ENCODE results near the gene SLC66A2.
"Not testable (repeated sequence)": the region's sequence is repeated elsewhere in the genome, so short reads cannot be mapped to it uniquely, and the experiment has no call there.

The SLC66A2 gene

GRCh38 chr18:79868168-79868784 is 83.2 kb downstream of the SLC66A2 start:
- Histone ChIP-seq H4K20me1 (ENCODE audit: insufficient read depth, low read length, poor library complexity, severe bottlenecking) (no peaks in the 10 kb centered on the region), H3K4me1 (ENCODE audit: insufficient read depth, low read length, poor library complexity, severe bottlenecking) (no peaks in the 10 kb centered on the region), H3K4me3 (ENCODE audit: low read length, poor library complexity, severe bottlenecking) (no peak overlapping the region), H3K4me2 (ENCODE audit: low read depth, low read length, poor library complexity, severe bottlenecking) (no peak overlapping the region), H3K36me3 (ENCODE audit: insufficient read depth, low read length) (no peaks in the 10 kb centered on the region), H3K79me2 (ENCODE audit: insufficient read depth, low read length) (no peaks in the 10 kb centered on the region), H3K9ac (ENCODE audit: low read depth, low read length, poor library complexity, severe bottlenecking) (no peak overlapping the region), H3F3A (ENCODE audit: low read depth) (no peaks in the 10 kb centered on the region), H3K27me3 (ENCODE audit: insufficient read depth, low read length, poor library complexity, severe bottlenecking) (no peaks in the 10 kb centered on the region), H2AFZ (ENCODE audit: low read length) (no peak overlapping the region), H3K9me2 (replicated peaks; ENCODE audit: low read depth, low read length) (no peaks in the 10 kb centered on the region), H3K9me3 (ENCODE audit: insufficient read depth, low read depth, low read length) (peaks cover 14% of the 10 kb centered on the region; the same call in 1 of the 2 replicates)
- TF ChIP-seq CTCF (conservative IDR thresholded peaks at IDR 0.05; ENCODE audit: low read length) (no peak), EZH2phosphoT487 (IDR thresholded peaks at IDR 0.05; ENCODE audit: borderline replicate concordance) (no peak)

GRCh38 chr18:79867666-79868065 is 83.8 kb downstream of the SLC66A2 start:
- H3K4me2 ChIP-seq (ENCODE audit: low read depth, low read length, poor library complexity, severe bottlenecking) = no peak overlapping the region
- no peak overlapping the region for H2AFZ ChIP-seq (ENCODE audit: low read length)

GRCh38 chr18:79866889-79867574 is 84.4 kb downstream of the SLC66A2 start:
- no peaks in the 10 kb centered on the region for H3K9me2 ChIP-seq (replicated peaks; ENCODE audit: low read depth, low read length)
- no peaks in the 10 kb centered on the region for H3K36me3 ChIP-seq (ENCODE audit: insufficient read depth, low read length)
- no peak overlapping the region for H3K4me3 ChIP-seq (ENCODE audit: low read length, poor library complexity, severe bottlenecking)
- no peaks in the 10 kb centered on the region for H3K4me1 ChIP-seq (ENCODE audit: insufficient read depth, low read length, poor library complexity, severe bottlenecking)
- H4K20me1 ChIP-seq (ENCODE audit: insufficient read depth, low read length, poor library complexity, severe bottlenecking) = no peaks in the 10 kb centered on the region
- TF ChIP-seq EZH2phosphoT487 (IDR thresholded peaks at IDR 0.05; ENCODE audit: borderline replicate concordance) = no peak
- no peak for TF ChIP-seq CTCF (conservative IDR thresholded peaks at IDR 0.05; ENCODE audit: low read length)
- no peak overlapping the region for H2AFZ ChIP-seq (ENCODE audit: low read length)
- H3K79me2 ChIP-seq (ENCODE audit: insufficient read depth, low read length) = no peaks in the 10 kb centered on the region
- H3K27me3 ChIP-seq (ENCODE audit: insufficient read depth, low read length, poor library complexity, severe bottlenecking) = no peaks in the 10 kb centered on the region
- H3K9ac ChIP-seq (ENCODE audit: low read depth, low read length, poor library complexity, severe bottlenecking) = no peak overlapping the region
- no peaks in the 10 kb centered on the region for H3F3A ChIP-seq (ENCODE audit: low read depth)
- H3K9me3 ChIP-seq (ENCODE audit: insufficient read depth, low read depth, low read length) = peaks cover 25% of the 10 kb centered on the region; the same call in 1 of the 2 replicates
- no peak overlapping the region for H3K4me2 ChIP-seq (ENCODE audit: low read depth, low read length, poor library complexity, severe bottlenecking)

More at GRCh38 chr18:79867666-79868065, 83.8 kb downstream of the SLC66A2 start:
- H3F3A ChIP-seq (ENCODE audit: low read depth) = no peaks in the 10 kb centered on the region
- no peaks in the 10 kb centered on the region for H3K4me1 ChIP-seq (ENCODE audit: insufficient read depth, low read length, poor library complexity, severe bottlenecking)
- H3K36me3 ChIP-seq (ENCODE audit: insufficient read depth, low read length) = no peaks in the 10 kb centered on the region
- no peaks in the 10 kb centered on the region for H3K9me2 ChIP-seq (replicated peaks; ENCODE audit: low read depth, low read length)
- H3K27me3 ChIP-seq (ENCODE audit: insufficient read depth, low read length, poor library complexity, severe bottlenecking) = no peaks in the 10 kb centered on the region
- H4K20me1 ChIP-seq (ENCODE audit: insufficient read depth, low read length, poor library complexity, severe bottlenecking) = no peaks in the 10 kb centered on the region
- H3K9ac ChIP-seq (ENCODE audit: low read depth, low read length, poor library complexity, severe bottlenecking) = no peak overlapping the region
- no peaks in the 10 kb centered on the region for H3K79me2 ChIP-seq (ENCODE audit: insufficient read depth, low read length)
- H3K4me3 ChIP-seq (ENCODE audit: low read length, poor library complexity, severe bottlenecking) = no peak overlapping the region
- H3K9me3 ChIP-seq (ENCODE audit: insufficient read depth, low read depth, low read length) = peaks cover 18% of the 10 kb centered on the region; the same call in 1 of the 2 replicates
- TF ChIP-seq CTCF (conservative IDR thresholded peaks at IDR 0.05; ENCODE audit: low read length) (no peak), EZH2phosphoT487 (IDR thresholded peaks at IDR 0.05; ENCODE audit: borderline replicate concordance) (no peak)

GRCh38 chr18:79865951-79866350 is 85.5 kb downstream of the SLC66A2 start:
- H3K9ac ChIP-seq (ENCODE audit: low read depth, low read length, poor library complexity, severe bottlenecking); H2AFZ ChIP-seq (ENCODE audit: low read length); H3K27me3 ChIP-seq (ENCODE audit: insufficient read depth, low read length, poor library complexity, severe bottlenecking); H3K4me1 ChIP-seq (ENCODE audit: insufficient read depth, low read length, poor library complexity, severe bottlenecking); H3K9me2 ChIP-seq (replicated peaks; ENCODE audit: low read depth, low read length); H3K4me2 ChIP-seq (ENCODE audit: low read depth, low read length, poor library complexity, severe bottlenecking); H4K20me1 ChIP-seq (ENCODE audit: insufficient read depth, low read length, poor library complexity, severe bottlenecking); H3K36me3 ChIP-seq (ENCODE audit: insufficient read depth, low read length); H3F3A ChIP-seq (ENCODE audit: low read depth); H3K4me3 ChIP-seq (ENCODE audit: low read length, poor library complexity, severe bottlenecking); H3K79me2 ChIP-seq (ENCODE audit: insufficient read depth, low read length): not testable (repeated sequence)
- peaks cover 25% of the 10 kb centered on the region; the same call in 1 of the 2 replicates for H3K9me3 ChIP-seq (ENCODE audit: insufficient read depth, low read depth, low read length)

GRCh38 chr18:79864955-79865354 is 86.5 kb downstream of the SLC66A2 start:
- not testable (repeated sequence) for H3K79me2 ChIP-seq (ENCODE audit: insufficient read depth, low read length); H3K27me3 ChIP-seq (ENCODE audit: insufficient read depth, low read length, poor library complexity, severe bottlenecking); H3F3A ChIP-seq (ENCODE audit: low read depth); H2AFZ ChIP-seq (ENCODE audit: low read length); H4K20me1 ChIP-seq (ENCODE audit: insufficient read depth, low read length, poor library complexity, severe bottlenecking); H3K9ac ChIP-seq (ENCODE audit: low read depth, low read length, poor library complexity, severe bottlenecking); H3K4me1 ChIP-seq (ENCODE audit: insufficient read depth, low read length, poor library complexity, severe bottlenecking); H3K36me3 ChIP-seq (ENCODE audit: insufficient read depth, low read length); H3K9me2 ChIP-seq (replicated peaks; ENCODE audit: low read depth, low read length); H3K4me2 ChIP-seq (ENCODE audit: low read depth, low read length, poor library complexity, severe bottlenecking); H3K4me3 ChIP-seq (ENCODE audit: low read length, poor library complexity, severe bottlenecking)
- H3K9me3 ChIP-seq (ENCODE audit: insufficient read depth, low read depth, low read length) = peaks cover 18% of the 10 kb centered on the region; the same call in 1 of the 2 replicates
